ENCODE data around the gene PTPRG. TPM values are rescaled to one million over a fixed set of nuclear protein-coding genes. Genes with fewer than 3 reads are reported as not detected.

Gene PTPRG
- total and polyA plus RNA-seq, 10 of the 15 experiments (the other 5 are each of a cell fraction or from before 2014, with no cell fraction given) = 0.29 to 20.7 (median 1.4) TPM

- TF ChIP-seq BCLAF1 (IDR thresholded peaks at IDR 0.05) = no peak
- no peak for TF ChIP-seq TCF3 (IDR thresholded peaks at IDR 0.05; ENCODE audit: borderline replicate concordance, insufficient read depth, low read depth, low read length)
- TF ChIP-seq MYB (IDR thresholded peaks at IDR 0.05; ENCODE audit: borderline replicate concordance, low read depth, low read length) = no peak
- no peak for TF ChIP-seq LARP7 (IDR thresholded peaks at IDR 0.05)
- TF ChIP-seq ASH2L (IDR thresholded peaks at IDR 0.05; ENCODE audit: borderline replicate concordance, low read depth) = no peak
- TF ChIP-seq EED (IDR thresholded peaks at IDR 0.05; ENCODE audit: low read depth) = no peak
- TF ChIP-seq ELK1 (IDR thresholded peaks at IDR 0.05; ENCODE audit: low read depth, low read length) = no peak
- no peak for TF ChIP-seq FOXK2 (IDR thresholded peaks at IDR 0.05)
- no peak for TF ChIP-seq PAX8 (IDR thresholded peaks at IDR 0.05)
- TF ChIP-seq RUNX3 (IDR thresholded peaks at IDR 0.05; ENCODE audit: low read length) = no peak
- no peak for TF ChIP-seq RFX5 (IDR thresholded peaks at IDR 0.05; ENCODE audit: low read depth, low read length)
- TF ChIP-seq BCL11A (IDR thresholded peaks at IDR 0.05; ENCODE audit: low read depth, low read length) = no peak
- no peak for TF ChIP-seq CEBPZ (IDR thresholded peaks at IDR 0.05; ENCODE audit: low read depth, low read length)
- no peak for TF ChIP-seq SIN3A (IDR thresholded peaks at IDR 0.05; ENCODE audit: low read depth, low read length)
- no peak for TF ChIP-seq MTA3 (IDR thresholded peaks at IDR 0.05; ENCODE audit: borderline replicate concordance, low read length)
- TF ChIP-seq E2F8 (IDR thresholded peaks at IDR 0.05; ENCODE audit: low read depth, partially characterized antibody) = no peak
- no peak for TF ChIP-seq ZZZ3 (IDR thresholded peaks at IDR 0.05; ENCODE audit: control insufficient read depth, insufficient read length, low read depth)
- no peak for TF ChIP-seq SRF (IDR thresholded peaks at IDR 0.05; ENCODE audit: low read depth in 2 of 2, low read length in 2 of 2)
- no peak for TF ChIP-seq ZNF622 (IDR thresholded peaks at IDR 0.05)
Observed at GRCh38 chr3:62100282-62100989, 539.1 kb downstream of the PTPRG start (continued).
